GM19240 (cell line): ENCODE data around the gene SEC14L3.

Experiments
- DNase-seq: peaks from one replicate; pipeline ENCODE4 v3.0.0; 2011; ENCODE audit warnings: low spot score; ENCODE audit not compliant: insufficient read length

The SEC14L3 gene

GRCh38 chr22:30423959-30424533 lies 47.8 kb downstream of the SEC14L3 start:
- DNase-seq, result peak; percentile 94

DNA sequence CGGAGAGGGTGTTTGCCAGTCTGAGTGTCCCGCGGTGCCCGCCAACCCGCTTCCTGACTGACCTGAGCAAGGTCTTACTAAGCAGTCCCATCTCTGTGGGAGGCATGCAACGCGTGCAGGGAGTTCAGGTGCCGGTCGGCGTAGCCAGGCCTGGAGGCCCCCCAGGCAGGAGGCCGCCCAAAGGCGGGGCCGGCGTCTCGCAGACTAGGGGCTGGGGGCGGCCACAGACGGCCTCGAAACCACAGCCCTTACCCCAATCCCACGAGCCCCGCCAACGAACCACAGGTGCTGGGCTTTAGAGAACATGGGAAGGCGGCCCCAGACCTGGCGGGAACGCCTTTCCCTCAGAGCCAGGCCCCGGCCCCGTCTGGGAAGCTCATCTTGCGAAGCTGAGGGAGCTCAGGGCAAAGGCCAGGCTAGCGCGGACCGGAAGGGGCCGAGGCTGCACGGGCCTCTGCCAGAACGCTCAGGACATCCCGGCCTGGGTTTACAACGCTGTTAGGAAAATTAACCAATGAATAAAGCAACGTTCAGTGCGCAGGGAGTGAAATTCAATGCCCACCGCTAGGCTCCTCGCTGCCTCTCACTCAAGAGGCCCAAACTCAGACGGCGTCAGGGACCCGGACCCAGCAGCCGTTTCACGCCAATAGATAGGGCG lies 48.4 kb downstream of the SEC14L3 start:
- no peak for DNase-seq

GRCh38 chr22:30422481-30423300 lies 49.1 kb downstream of the SEC14L3 start:
- DNase-seq, result no peak

- DNase-seq, result no peak
Observed at GRCh38 chr22:30421695-30422480, 49.9 kb downstream of the SEC14L3 start.

GRCh38 chr22:30420347-30421125 lies 51.3 kb downstream of the SEC14L3 start:
- DNase-seq, result no peak

DNA sequence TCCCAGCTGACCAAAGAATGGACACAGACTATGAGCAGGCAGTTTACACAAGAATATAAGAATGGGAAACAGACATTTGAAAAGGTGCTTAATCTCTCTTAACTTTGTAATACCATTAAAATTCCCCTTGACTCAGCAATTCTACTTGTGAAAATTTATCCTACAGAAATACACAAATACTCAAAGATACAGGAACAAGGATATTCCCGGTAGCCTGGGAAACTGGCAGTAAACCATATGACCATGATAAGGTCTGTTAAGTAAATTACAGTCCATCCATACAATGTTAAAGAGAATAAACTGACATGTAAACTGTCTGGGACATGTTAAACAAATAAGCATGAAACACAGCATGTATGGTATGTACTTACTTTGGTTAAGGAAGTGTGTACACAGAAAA lies 55.0 kb downstream of the SEC14L3 start:
- DNase-seq, result no peak

DNA sequence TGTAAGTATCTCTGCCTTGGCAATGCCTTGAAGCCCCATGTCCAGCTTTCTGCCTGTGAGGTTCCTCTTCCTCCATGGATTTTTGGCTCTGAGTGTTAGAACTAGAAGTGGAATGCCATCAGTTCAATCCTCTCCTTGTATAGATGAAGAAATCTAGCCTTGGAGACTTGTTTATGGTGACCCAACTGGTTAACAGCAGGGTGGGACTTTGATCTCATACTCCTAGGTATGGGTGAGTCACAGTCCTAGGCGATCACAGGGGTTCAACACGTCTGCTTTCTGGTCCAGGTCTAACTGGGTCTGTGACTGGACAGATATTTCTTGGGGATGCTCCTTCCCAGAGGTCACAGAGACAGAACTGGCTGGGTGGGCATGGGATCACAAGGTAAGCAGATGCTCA lies 55.4 kb downstream of the SEC14L3 start:
- no peak for DNase-seq

- DNase-seq, result no peak
Observed at GRCh38 chr22:30414525-30415047, 57.2 kb downstream of the SEC14L3 start.

DNA sequence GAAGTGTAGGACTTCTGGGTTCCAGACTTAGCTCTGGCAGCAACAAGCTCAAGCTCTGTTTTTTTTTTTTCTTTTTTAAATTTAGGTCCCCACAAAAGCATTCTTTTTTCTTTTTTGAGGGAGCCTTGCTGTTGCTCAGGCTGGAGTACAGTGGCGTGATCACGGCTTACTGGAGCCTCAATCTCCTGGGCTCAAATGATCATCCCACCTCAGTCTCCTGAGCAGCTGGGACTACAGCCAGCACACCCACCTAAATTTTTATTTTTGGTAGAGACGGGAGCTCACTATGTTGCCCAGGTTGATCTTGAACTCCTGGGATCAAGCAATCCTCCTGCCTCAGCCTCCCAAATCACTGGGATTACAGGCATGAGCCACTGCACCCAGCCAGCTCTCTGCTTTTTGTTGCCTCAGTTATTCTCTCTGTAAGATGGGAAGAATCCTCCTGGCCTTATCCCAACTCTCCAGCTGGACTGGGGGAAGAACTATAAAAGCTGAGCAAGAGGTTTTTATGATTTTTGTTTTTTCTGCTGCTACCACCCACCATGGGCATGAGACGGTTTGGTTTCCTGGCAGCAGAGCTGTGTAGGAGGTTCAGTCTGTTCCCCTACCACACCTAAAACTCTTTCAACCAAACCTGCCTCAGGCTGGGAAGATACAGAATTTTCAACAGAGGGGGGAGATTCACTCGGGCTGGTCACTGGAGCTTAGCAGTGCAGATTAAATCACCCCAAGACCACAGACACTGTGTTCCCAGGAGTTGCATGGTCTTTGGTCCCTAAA lies 57.9 kb downstream of the SEC14L3 start:
- no peak for DNase-seq

- DNase-seq, result no peak
Observed at GRCh38 chr22:30413001-30413400, 58.8 kb downstream of the SEC14L3 start.

DNA sequence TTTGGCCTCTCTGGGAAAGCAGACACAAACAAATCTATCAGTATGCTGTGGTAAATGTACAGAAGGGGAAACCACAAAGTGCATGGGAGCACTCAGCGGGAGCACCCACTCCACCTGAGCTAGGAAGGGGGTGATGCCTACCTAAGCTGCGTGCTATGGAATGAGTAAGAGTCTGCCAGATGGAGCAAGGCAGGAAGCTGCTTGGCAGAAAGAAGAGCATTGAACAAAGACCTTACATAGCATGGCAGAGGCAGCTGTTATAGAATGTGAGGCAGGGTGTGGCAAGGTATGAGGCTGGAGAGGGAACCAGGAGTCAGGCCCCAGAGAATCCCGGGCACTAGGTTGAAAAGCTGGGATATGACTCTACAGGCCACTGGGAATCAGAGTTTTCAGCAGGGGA lies 60.0 kb downstream of the SEC14L3 start:
- DNase-seq, result no peak
